ENCODE results near the gene DCUN1D3.

- no peak for TF ChIP-seq POLR2A (IDR thresholded peaks at IDR 0.05; ENCODE audit: low read depth, low read length)
- no peak for TF ChIP-seq POLR2AphosphoS5 (IDR thresholded peaks at IDR 0.05; ENCODE audit: low read depth, low read length)
These were observed 74.1 kb downstream of the DCUN1D3 start for GRCh38 chr16:20826039-20826566.

Data from GM12892 (cell line).